Thoracic aorta (tissue), 2 donors: Measurements from ENCODE around the gene DYNC1I1. TPM values are rescaled to one million over a fixed set of nuclear protein-coding genes. Genes with fewer than 3 reads are reported as not detected.

Experiments used
- ATAC-seq: fragments of 150-250 bp; one replicate; pipeline ENCODE4 v1.8.0; 2017; ENCODE audit warnings: low read depth; ENCODE audit not compliant: insufficient number of reproducible peaks, low FRiP score
- DNase-seq: peaks from one replicate; pipeline ENCODE4 v3.0.0-alpha.2; 2020; ENCODE audit warnings: low spot score
- H3K27ac ChIP-seq, 2 donors: fragments of 200-600 bp; sonication (generic); 1 replicate in 1 of 2; 2 replicates in 1 of 2; pipeline ENCODE4 v1.5.1; 2016; ENCODE audit warnings: mild to moderate bottlenecking in 2 of 2, moderate library complexity in 2 of 2
- H3K27me3 ChIP-seq: fragments of 200-600 bp; sonication (generic); replicated peaks from 2 replicates; pipeline ENCODE4 v1.6.0; 2016; ENCODE audit warnings: mild to moderate bottlenecking; ENCODE audit not compliant: insufficient read depth
- H3K36me3 ChIP-seq: fragments of 200-600 bp; sonication (generic); one replicate; pipeline ENCODE4 v1.5.1; 2016
- H3K4me1 ChIP-seq, 2 donors: fragments of 200-600 bp; sonication (generic); 1 replicate in 1 of 2; 2 replicates in 1 of 2; pipeline versions ENCODE4 v1.5.1 to v1.6.0; 2016; ENCODE audit warnings: low read depth in 2 of 2, mild to moderate bottlenecking in 1 of 2; ENCODE audit not compliant: control insufficient read depth in 1 of 2
- H3K4me3 ChIP-seq: fragments of 200-600 bp; sonication (generic); 2 replicates; pipeline ENCODE4 v1.5.1; 2016; ENCODE audit warnings: mild to moderate bottlenecking
- H3K9me3 ChIP-seq: fragments of 200-600 bp; sonication (generic); 2 replicates; pipeline ENCODE4 v1.5.1; 2016
- CTCF ChIP-seq: fragments of 200-600 bp; sonication (generic); IDR thresholded peaks from one replicate; pipeline ENCODE4 v1.5.1; 2019; ENCODE audit warnings: antibody characterized with exemption
- total RNA-seq, 2 donors: library from RNA; depleted of rRNA; stranded (reverse); fragments of >200 nt; gene quantifications; one replicate each; pipeline versions ENCODE4 v1.1.0 to v1.2.3, GENCODE V29; 2016

DYNC1I1 gene
- total RNA-seq, 2 donors from 2014 or later = 24.6 to 69.1 TPM

GRCh38 chr7:96076350-96076707 lies 304.0 kb downstream of the DYNC1I1 start:
- Histone ChIP-seq H3K27ac (no peak overlapping the region), H3K9me3 (no peaks in the 10 kb centered on the region), H3K4me1 (peaks cover 0 to 2% of the 10 kb centered on the region in 2 donors), H3K27me3 (no peaks in the 10 kb centered on the region), H3K36me3 (no peaks in the 10 kb centered on the region), H3K4me3 (peak overlapping the region; percentile 70)
- no peak for TF ChIP-seq CTCF
- ATAC-seq (no peak), DNase-seq (no peak)

GRCh38 chr7:96080027-96080426 lies 307.7 kb downstream of the DYNC1I1 start:
- no peak for DNase-seq
- Histone ChIP-seq H3K27ac (no peak overlapping the region), H3K4me1 (peaks cover 4 to 5% of the 10 kb centered on the region in 2 donors), H3K36me3 (no peaks in the 10 kb centered on the region), H3K9me3 (no peaks in the 10 kb centered on the region), H3K4me3 (no peak overlapping the region), H3K27me3 (no peaks in the 10 kb centered on the region)
- ATAC-seq = no peak
- no peak for TF ChIP-seq CTCF

GRCh38 chr7:96084881-96085553 lies 312.7 kb downstream of the DYNC1I1 start:
- Histone ChIP-seq H3K9me3 (no peaks in the 10 kb centered on the region), H3K27ac (no peak overlapping the region), H3K4me3 (no peak overlapping the region), H3K27me3 (no peaks in the 10 kb centered on the region), H3K4me1 (peaks cover 7 to 12% of the 10 kb centered on the region in 2 donors), H3K36me3 (no peaks in the 10 kb centered on the region)
- DNase-seq = no peak
- no peak for TF ChIP-seq CTCF
- no peak for ATAC-seq

- Histone ChIP-seq H3K36me3 (no peaks in the 10 kb centered on the region), H3K27ac (no peak overlapping the region), H3K9me3 (no peaks in the 10 kb centered on the region), H3K4me3 (no peak overlapping the region), H3K27me3 (no peaks in the 10 kb centered on the region), H3K4me1 (peaks cover 7 to 12% of the 10 kb centered on the region in 2 donors)
- no peak for ATAC-seq
- DNase-seq = no peak
- no peak for TF ChIP-seq CTCF
Measured at GRCh38 chr7:96085953-96086352, 313.6 kb downstream of the DYNC1I1 start.

GRCh38 chr7:96088579-96088978 lies 316.2 kb downstream of the DYNC1I1 start:
- DNase-seq = no peak
- H3K9me3 ChIP-seq = no peaks in the 10 kb centered on the region
- ATAC-seq = no peak
- H3K4me1 ChIP-seq = peaks cover 7 to 17% of the 10 kb centered on the region in 2 donors
- H3K4me3 ChIP-seq = no peak overlapping the region
- H3K36me3 ChIP-seq = no peaks in the 10 kb centered on the region
- TF ChIP-seq CTCF = no peak
- no peaks in the 10 kb centered on the region for H3K27me3 ChIP-seq
- no peak overlapping the region for H3K27ac ChIP-seq
